SU-DHL-6 (cell line): ENCODE results near the gene FGD4.
A peak's percentile ranks its signal among the peaks of the same experiment; 100 is the strongest.

Experiments used
- H2AFZ ChIP-seq: fragments of 200-600 bp; sonication (generic); 2 replicates; pipeline ENCODE4 v1.6.1; 2014; ENCODE audit warnings: low read depth, mild to moderate bottlenecking, moderate library complexity, mixed read lengths, antibody characterized with exemption, low read length; ENCODE audit not compliant: severe bottlenecking
- H3F3A ChIP-seq: fragments of 200-600 bp; shearing (Covaris generic); 2 replicates; pipeline ENCODE4 v1.6.0; 2016; ENCODE audit warnings: antibody characterized with exemption, mild to moderate bottlenecking; ENCODE audit not compliant: insufficient read depth
- H3K27ac ChIP-seq: fragments of 200-600 bp; sonication (generic); 2 replicates; pipeline ENCODE4 v1.5.1; 2016; ENCODE audit warnings: low read depth, mild to moderate bottlenecking, low read length, moderate library complexity, mixed read lengths
- H3K27me3 ChIP-seq: fragments of 200-600 bp; sonication (generic), shearing (Covaris generic); 2 replicates; pipeline ENCODE4 v1.6.0; 2014; ENCODE audit warnings: mild to moderate bottlenecking, low read length
- H3K36me3 ChIP-seq: fragments of 200-600 bp; sonication (generic); 2 replicates; pipeline ENCODE4 v1.6.1; 2014; ENCODE audit warnings: mild to moderate bottlenecking, low read length, mixed read lengths
- H3K4me2 ChIP-seq: fragments of 300-600, 200-600 bp; shearing (Covaris generic), sonication (generic); 2 replicates; pipeline ENCODE4 v1.6.0; 2014; ENCODE audit warnings: low read length, low read depth, mild to moderate bottlenecking; ENCODE audit not compliant: poor library complexity, severe bottlenecking
- H3K4me3 ChIP-seq: fragments of 200-600 bp; sonication (generic); 2 replicates; pipeline ENCODE4 v1.5.1; 2014; ENCODE audit warnings: antibody characterized with exemption, low read length, mild to moderate bottlenecking, mixed read lengths; ENCODE audit not compliant: insufficient read depth, poor library complexity, severe bottlenecking
- H3K79me2 ChIP-seq: fragments of 200-600 bp; sonication (generic); 2 replicates; pipeline ENCODE4 v1.6.1; 2014; ENCODE audit warnings: mild to moderate bottlenecking, low read length, moderate library complexity; ENCODE audit not compliant: insufficient read depth
- H3K9ac ChIP-seq: fragments of 200-600 bp; sonication (generic); 2 replicates; pipeline ENCODE4 v1.7.0; 2014; ENCODE audit warnings: mild to moderate bottlenecking, low read length
- H3K9me2 ChIP-seq: fragments of 200-600 bp; sonication (generic); replicated peaks from 2 replicates; pipeline ENCODE4 v1.6.1; 2014; ENCODE audit warnings: low read length; ENCODE audit not compliant: insufficient read depth
- H3K9me3 ChIP-seq: fragments of 200-600 bp; sonication (generic); 2 replicates; pipeline ENCODE4 v1.6.1; 2014; ENCODE audit warnings: low read length, mixed read lengths; ENCODE audit not compliant: insufficient read depth
- H4K20me1 ChIP-seq: fragments of 200-600 bp; sonication (generic); 2 replicates; pipeline ENCODE4 v1.6.1; 2014; ENCODE audit warnings: low read depth, mild to moderate bottlenecking, antibody characterized with exemption, low read length, moderate library complexity, mixed read lengths
- CTCF ChIP-seq: fragments of 200-600 bp; sonication (generic); IDR thresholded peaks from one replicate; pipeline ENCODE4 v1.5.1; 2017; ENCODE audit warnings: antibody characterized with exemption, mild to moderate bottlenecking, low read length, moderate library complexity; ENCODE audit not compliant: insufficient read depth, poor library complexity, severe bottlenecking
- EZH2phosphoT487 ChIP-seq: fragments of 200-600 bp; sonication (generic), shearing (Covaris generic); conservative IDR thresholded peaks from 2 replicates; pipeline ENCODE4 v1.6.1; 2018; ENCODE audit warnings: mild to moderate bottlenecking, antibody characterized with exemption, low read length, moderate library complexity, mixed read lengths

The FGD4 gene

DNA sequence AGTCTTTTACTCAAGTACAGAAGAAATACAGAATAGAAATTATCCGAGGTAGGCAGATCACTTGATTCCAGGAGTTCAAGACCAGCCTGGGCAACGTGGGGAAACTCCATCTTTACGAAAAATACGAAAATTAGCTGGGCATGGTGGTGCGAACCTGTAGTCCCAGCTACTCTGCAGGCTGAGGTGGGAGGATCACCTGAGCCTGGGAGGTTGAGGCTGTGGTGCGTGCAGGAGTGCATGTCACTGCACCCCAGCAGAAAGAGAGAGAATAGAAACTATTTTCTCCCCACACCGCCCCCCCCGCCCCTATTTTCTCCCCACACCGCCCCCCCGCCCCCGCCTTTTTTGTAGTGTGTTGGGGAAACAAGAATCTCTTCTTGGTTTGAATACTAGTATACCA lies 281.9 kb downstream of the FGD4 start:
- peak overlapping the region; percentile 86 for H3K4me3 ChIP-seq
- TF ChIP-seq EZH2phosphoT487 (no peak), CTCF (no peak)
- no peak overlapping the region for H3K27ac ChIP-seq
- no peaks in the 10 kb centered on the region for H4K20me1 ChIP-seq
- no peaks in the 10 kb centered on the region for H3F3A ChIP-seq
- peaks cover 64% of the 10 kb centered on the region for H3K79me2 ChIP-seq
- H3K27me3 ChIP-seq = no peaks in the 10 kb centered on the region
- H3K9me2 ChIP-seq = no peaks in the 10 kb centered on the region
- no peaks in the 10 kb centered on the region for H3K9me3 ChIP-seq
- peak overlapping the region; percentile 88 for H3K4me2 ChIP-seq
- H2AFZ ChIP-seq = no peak overlapping the region
- H3K9ac ChIP-seq = peak overlapping the region; percentile 90; the same call in 1 of the 2 replicates
- H3K36me3 ChIP-seq = no peaks in the 10 kb centered on the region

DNA sequence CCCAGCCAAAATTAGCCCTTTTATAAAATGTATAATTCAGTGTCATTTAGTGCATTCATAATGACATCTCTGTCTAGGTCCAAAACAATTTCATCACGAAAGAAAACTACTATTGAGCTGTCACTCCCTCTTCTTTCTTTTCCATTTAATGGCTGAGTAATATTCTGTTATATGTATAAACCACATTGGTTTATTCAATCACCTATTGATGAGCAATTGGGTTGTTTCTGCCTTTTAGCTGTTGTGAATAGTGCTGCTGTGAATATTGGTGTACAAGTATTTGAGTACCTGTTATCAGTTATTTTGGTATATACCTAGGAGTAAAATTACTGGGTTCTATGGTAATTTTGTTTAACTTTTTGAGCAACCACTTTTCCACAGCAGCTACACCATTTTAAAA lies 287.0 kb downstream of the FGD4 start:
- no peak overlapping the region for H2AFZ ChIP-seq
- no peaks in the 10 kb centered on the region for H3K9me2 ChIP-seq
- no peak overlapping the region for H3K27ac ChIP-seq
- no peaks in the 10 kb centered on the region; the same call in 1 of the 2 replicates for H4K20me1 ChIP-seq
- no peak overlapping the region for H3K4me3 ChIP-seq
- H3K9ac ChIP-seq = no peak overlapping the region
- H3K79me2 ChIP-seq = peaks cover 95% of the 10 kb centered on the region
- H3K4me2 ChIP-seq = no peak overlapping the region
- no peaks in the 10 kb centered on the region for H3F3A ChIP-seq
- no peaks in the 10 kb centered on the region for H3K9me3 ChIP-seq
- TF ChIP-seq EZH2phosphoT487 (no peak), CTCF (no peak)
- peaks cover 6% of the 10 kb centered on the region; the same call in 1 of the 2 replicates for H3K36me3 ChIP-seq
- no peaks in the 10 kb centered on the region for H3K27me3 ChIP-seq

GRCh38 chr12:32688786-32689185 lies 289.4 kb downstream of the FGD4 start:
- H3K27ac ChIP-seq = no peak overlapping the region
- no peaks in the 10 kb centered on the region for H3F3A ChIP-seq
- no peak overlapping the region for H3K9ac ChIP-seq
- H2AFZ ChIP-seq = no peak overlapping the region
- no peak for TF ChIP-seq EZH2phosphoT487
- no peak for TF ChIP-seq CTCF
- H3K9me3 ChIP-seq = no peaks in the 10 kb centered on the region
- peaks cover 6% of the 10 kb centered on the region; the same call in 1 of the 2 replicates for H3K36me3 ChIP-seq
- no peak overlapping the region for H3K4me3 ChIP-seq
- H4K20me1 ChIP-seq = no peaks in the 10 kb centered on the region; the same call in 1 of the 2 replicates
- H3K79me2 ChIP-seq = peaks cover 100% of the 10 kb centered on the region
- H3K27me3 ChIP-seq = no peaks in the 10 kb centered on the region
- no peaks in the 10 kb centered on the region for H3K9me2 ChIP-seq
- no peak overlapping the region for H3K4me2 ChIP-seq

- Histone ChIP-seq H4K20me1 (peaks cover 4% of the 10 kb centered on the region), H3K27me3 (no peaks in the 10 kb centered on the region), H3K9me3 (no peaks in the 10 kb centered on the region), H3K4me2 (no peak overlapping the region), H3K27ac (no peak overlapping the region), H3K9ac (no peak overlapping the region), H3K9me2 (no peaks in the 10 kb centered on the region), H3K4me3 (no peak overlapping the region), H3K79me2 (peaks cover 100% of the 10 kb centered on the region), H3K36me3 (peaks cover 6% of the 10 kb centered on the region; the same call in 1 of the 2 replicates), H3F3A (no peaks in the 10 kb centered on the region), H2AFZ (no peak overlapping the region)
- TF ChIP-seq EZH2phosphoT487 (no peak), CTCF (no peak)
Measured at GRCh38 chr12:32690927-32691326, 291.6 kb downstream of the FGD4 start.
